Renal cortex interstitium (tissue), 15 donors: ENCODE measurements around the gene SMG9. TPM values are rescaled to one million over a fixed set of nuclear protein-coding genes. Genes with fewer than 3 reads are reported as not detected.

Source experiments
- DNase-seq, 11 donors: peaks; one replicate each; pipeline ENCODE4 v3.0.0-alpha.2; 2013; ENCODE audit warnings: low read depth in 9 of 11, low spot score in 4 of 11; ENCODE audit errors: extremely low read depth in 1 of 11
- long read RNA-seq, 16 experiments: transcript quantifications; one replicate each; lab custom pipeline, GENCODE V29; 2026
- polyA plus RNA-seq, 3 donors: library from polyadenylated mRNA; unstranded; fragments of 120-200 nt; gene quantifications; one replicate each; pipeline ENCODE4 v1.2.1, GENCODE V29; 2013; ENCODE audit not compliant: insufficient read length in 3 of 3

SMG9 gene, protein sequence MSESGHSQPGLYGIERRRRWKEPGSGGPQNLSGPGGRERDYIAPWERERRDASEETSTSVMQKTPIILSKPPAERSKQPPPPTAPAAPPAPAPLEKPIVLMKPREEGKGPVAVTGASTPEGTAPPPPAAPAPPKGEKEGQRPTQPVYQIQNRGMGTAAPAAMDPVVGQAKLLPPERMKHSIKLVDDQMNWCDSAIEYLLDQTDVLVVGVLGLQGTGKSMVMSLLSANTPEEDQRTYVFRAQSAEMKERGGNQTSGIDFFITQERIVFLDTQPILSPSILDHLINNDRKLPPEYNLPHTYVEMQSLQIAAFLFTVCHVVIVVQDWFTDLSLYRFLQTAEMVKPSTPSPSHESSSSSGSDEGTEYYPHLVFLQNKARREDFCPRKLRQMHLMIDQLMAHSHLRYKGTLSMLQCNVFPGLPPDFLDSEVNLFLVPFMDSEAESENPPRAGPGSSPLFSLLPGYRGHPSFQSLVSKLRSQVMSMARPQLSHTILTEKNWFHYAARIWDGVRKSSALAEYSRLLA
- 10 to 100 TPM; 45.3 to 64.3 (median 53.6) TPM for polyA plus RNA-seq
- long read RNA-seq, donor 1, partial matches to known transcripts: 0 of 2 reads
- long read RNA-seq, donor 1, other reads (novel, unspliced or antisense): 0 of 2 reads
- long read RNA-seq, donor 2, full-length matches to known transcripts: 3 of 3 reads
- long read RNA-seq, donor 2, partial matches to known transcripts: 0 of 3 reads
- long read RNA-seq, donor 2, other reads (novel, unspliced or antisense): 0 of 3 reads
- long read RNA-seq, donor 3, full-length matches to known transcripts: 13 of 13 reads
- long read RNA-seq, donor 3, partial matches to known transcripts: 0 of 13 reads
- long read RNA-seq, donor 3, other reads (novel, unspliced or antisense): 0 of 13 reads
- long read RNA-seq, donor 4, full-length matches to known transcripts: 4 of 9 reads
- long read RNA-seq, donor 4, partial matches to known transcripts: 5 of 9 reads
- long read RNA-seq, donor 4, other reads (novel, unspliced or antisense): 0 of 9 reads
- long read RNA-seq, donor 5, full-length matches to known transcripts: 10 of 16 reads
- long read RNA-seq, donor 5, partial matches to known transcripts: 6 of 16 reads
- long read RNA-seq, donor 5, other reads (novel, unspliced or antisense): 0 of 16 reads
- long read RNA-seq, donor 6, full-length matches to known transcripts: 5 of 20 reads
- long read RNA-seq, donor 6, partial matches to known transcripts: 15 of 20 reads
- long read RNA-seq, donor 6, other reads (novel, unspliced or antisense): 0 of 20 reads
- long read RNA-seq, donor 7, full-length matches to known transcripts: 6 of 6 reads
- long read RNA-seq, donor 7, partial matches to known transcripts: 0 of 6 reads
- long read RNA-seq, donor 7, other reads (novel, unspliced or antisense): 0 of 6 reads
- long read RNA-seq, donor 8, full-length matches to known transcripts: 13 of 20 reads
- long read RNA-seq, donor 8, partial matches to known transcripts: 7 of 20 reads
- long read RNA-seq, donor 8, other reads (novel, unspliced or antisense): 0 of 20 reads
- long read RNA-seq, donor 9, full-length matches to known transcripts: 7 of 7 reads
- long read RNA-seq, donor 9, partial matches to known transcripts: 0 of 7 reads
- long read RNA-seq, donor 9, other reads (novel, unspliced or antisense): 0 of 7 reads
- long read RNA-seq, donor 10, full-length matches to known transcripts: 8 of 8 reads
- long read RNA-seq, donor 10, partial matches to known transcripts: 0 of 8 reads
- long read RNA-seq, donor 10, other reads (novel, unspliced or antisense): 0 of 8 reads
- long read RNA-seq, donor 11, full-length matches to known transcripts: 9 of 9 reads
- long read RNA-seq, donor 11, partial matches to known transcripts: 0 of 9 reads
- long read RNA-seq, donor 11, other reads (novel, unspliced or antisense): 0 of 9 reads
- long read RNA-seq, donor 12, full-length matches to known transcripts: 2 of 2 reads
- long read RNA-seq, donor 12, partial matches to known transcripts: 0 of 2 reads
- long read RNA-seq, donor 12, other reads (novel, unspliced or antisense): 0 of 2 reads
- long read RNA-seq, donor 13, full-length matches to known transcripts: 10 of 10 reads
- long read RNA-seq, donor 13, partial matches to known transcripts: 0 of 10 reads
- long read RNA-seq, donor 13, other reads (novel, unspliced or antisense): 0 of 10 reads
- long read RNA-seq, donor 14, full-length matches to known transcripts: 6 of 6 reads
- long read RNA-seq, donor 14, partial matches to known transcripts: 0 of 6 reads
- long read RNA-seq, donor 14, other reads (novel, unspliced or antisense): 0 of 6 reads
- long read RNA-seq, donor 15, full-length matches to known transcripts: 7 of 7 reads
- long read RNA-seq, donor 15, partial matches to known transcripts: 0 of 7 reads
- long read RNA-seq, donor 15, other reads (novel, unspliced or antisense): 0 of 7 reads
- long read RNA-seq, donor 16, full-length matches to known transcripts: 15 of 35 reads
- long read RNA-seq, donor 16, partial matches to known transcripts: 20 of 35 reads
- long read RNA-seq, donor 16, other reads (novel, unspliced or antisense): 0 of 35 reads

DNA sequence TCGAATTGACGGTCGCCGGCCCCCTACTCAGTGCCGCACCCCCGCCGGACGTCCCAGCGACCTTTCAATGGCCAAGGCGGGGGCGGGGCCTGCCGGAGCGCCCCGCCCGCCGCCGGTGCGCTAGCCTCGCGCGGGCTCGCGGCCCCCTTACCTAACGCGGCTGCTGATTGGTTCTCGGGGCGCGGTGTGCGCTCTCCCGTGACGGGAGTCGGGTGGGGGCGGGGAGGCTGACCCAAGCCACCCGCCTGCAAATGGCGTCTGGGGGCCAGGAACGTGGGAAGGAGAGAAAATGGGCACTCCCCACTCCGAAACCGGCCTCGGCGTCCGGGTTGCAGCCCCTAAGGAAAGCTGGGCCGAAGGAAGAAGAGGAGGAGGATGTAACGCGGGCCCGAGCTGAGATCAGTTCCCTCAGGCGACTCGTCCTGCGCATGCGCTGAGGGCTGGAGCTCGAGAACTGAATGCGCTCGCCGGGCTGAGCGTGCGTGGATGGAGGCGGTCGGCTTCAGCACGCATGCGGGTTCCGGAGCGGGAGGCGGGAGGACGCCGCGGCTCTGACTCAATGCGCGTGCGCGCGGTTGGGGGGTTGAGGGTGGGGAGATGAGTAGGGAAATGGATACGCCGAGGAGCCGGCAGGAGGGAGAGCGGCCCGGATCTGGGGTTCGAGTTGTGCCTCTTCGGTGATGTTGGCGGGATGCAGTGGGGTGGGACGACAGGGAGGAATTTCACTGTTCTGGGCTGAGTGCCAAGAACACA, at the start of gene SMG9:
Gene SMG9, minus strand, starts transcription at position 460 of the 753 bp plus-strand sequence. CDS start 4,221 bp downstream, outside the sequence.
- peak; percentile 91 to 99 (median 98) for DNase-seq

- no peak for DNase-seq
Measured at GRCh38 chr19:43804432-43804831, 49.7 kb upstream of the SMG9 start.

DNA sequence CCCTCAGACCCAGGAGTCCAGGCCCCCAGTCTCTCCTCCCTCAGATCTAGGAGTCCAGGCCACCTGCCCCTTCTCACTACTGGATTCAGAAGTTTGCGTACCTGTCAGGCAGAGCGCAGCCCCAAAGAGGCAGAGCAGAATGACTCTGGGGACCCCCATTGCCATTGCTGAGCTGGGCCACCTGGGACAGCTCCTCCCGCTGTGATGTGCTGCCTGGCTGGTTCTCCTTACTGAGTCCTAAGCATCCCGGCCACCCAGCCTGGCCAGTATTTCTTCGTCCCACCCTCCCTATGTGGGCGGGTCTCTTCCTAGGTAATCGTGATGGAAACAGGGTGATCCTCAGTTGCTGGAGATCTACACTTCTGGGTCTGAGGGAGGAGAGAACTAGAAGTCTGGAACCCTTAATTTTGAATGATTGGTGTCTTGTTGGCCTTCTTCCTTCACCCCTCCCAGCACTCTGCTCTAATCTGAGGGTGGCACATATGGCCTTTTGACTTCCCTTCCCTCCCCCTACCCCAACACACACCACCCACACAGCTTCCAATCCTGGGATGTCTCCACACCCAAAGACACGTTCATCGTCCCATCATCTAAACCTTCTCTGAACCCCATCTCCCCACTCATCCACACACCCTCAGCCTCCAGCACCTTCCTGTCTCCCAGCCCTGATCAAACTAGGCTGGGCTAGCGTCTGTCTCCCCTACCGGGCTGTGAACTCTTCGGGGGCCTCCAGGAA, 47.6 kb upstream of the SMG9 start, which contains the start of gene LYPD5:
Gene LYPD5, minus strand, starts transcription at position 232 of the 736 bp plus-strand sequence. Its CDS starts 67 bp downstream, at position 165.
- no peak for DNase-seq

DNA sequence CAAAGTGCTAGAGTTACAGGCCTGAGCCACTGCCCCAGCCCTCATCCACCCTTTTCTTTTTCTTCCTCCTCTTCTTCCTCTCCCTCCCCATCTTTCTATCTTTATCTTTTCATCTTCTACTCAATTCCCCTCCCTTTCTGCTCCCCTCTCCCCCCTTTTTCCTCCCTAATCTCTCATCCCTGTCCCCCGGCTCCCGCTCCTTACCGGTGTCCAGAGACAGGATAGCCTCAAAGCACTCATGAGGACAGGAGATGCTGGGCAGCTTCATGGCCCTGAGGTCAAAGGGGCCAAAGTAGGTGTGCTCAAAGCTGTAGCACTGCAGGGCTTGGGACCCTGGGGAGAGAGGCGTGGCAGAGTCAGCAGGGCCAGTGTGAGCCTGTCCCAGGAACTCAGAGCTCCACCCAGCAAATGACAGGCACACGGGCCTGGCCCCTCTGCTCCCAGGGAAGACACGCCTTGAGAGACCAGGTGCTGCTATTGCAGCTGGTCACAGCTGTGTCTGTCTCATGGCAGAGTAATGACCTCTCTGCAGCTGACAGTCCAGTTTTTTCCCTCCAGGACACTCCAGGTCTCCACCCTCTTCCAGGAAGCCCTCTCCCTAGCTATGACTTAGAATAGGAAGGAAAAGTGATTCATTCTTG, 44.9 kb upstream of the SMG9 start:
- DNase-seq: no peak

GRCh38 chr19:43798546-43799409, 44.0 kb upstream of the SMG9 start:
- DNase-seq: no peak

DNA sequence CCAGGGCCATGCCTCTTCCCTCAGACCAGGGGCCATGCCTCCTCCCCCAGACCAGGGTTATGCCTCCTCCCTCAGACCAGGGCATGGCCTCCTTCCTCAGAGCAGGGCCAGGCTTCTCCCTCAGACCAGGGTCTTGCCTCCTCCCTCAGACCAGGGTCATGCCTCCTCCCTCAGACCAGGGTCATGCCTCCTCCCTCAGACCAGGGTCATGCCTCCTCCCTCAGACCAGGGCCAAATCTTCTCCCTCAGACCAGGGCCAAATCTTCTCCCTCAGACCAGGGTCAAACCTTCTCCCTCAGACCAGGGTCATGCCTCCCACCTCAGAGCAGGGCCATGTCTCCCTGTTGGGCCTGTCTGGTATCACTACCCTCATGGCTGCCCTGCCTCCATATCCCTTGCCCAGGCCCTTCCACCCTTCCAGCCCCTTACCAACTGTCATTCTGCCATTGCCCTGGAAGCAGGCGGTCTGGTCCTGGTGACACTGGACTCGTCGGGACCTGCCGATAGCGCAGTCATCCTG, 43.3 kb upstream of the SMG9 start:
- DNase-seq: no peak

GRCh38 chr19:43797556-43797955, 42.8 kb upstream of the SMG9 start:
- no peak for DNase-seq

DNA sequence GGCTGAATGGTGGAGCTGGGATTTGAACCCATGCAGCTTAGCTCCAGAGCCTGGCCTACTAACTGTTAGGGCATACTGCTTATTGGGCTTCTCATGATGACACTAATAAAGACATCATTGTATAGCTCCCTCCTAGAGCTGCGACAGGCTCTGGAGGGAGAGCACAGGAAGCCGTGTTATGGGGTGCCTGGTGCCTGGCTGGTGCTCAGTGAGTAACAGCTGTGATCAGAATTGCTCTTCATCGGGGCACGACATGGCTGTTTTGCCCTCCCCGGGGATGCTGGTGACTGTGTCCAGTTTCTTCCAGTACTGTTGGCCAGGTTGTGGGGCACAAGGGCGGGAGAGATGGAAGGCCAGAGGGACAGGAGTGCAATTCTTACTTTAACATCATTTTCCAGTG, 42.4 kb upstream of the SMG9 start:
- DNase-seq: no peak

DNA sequence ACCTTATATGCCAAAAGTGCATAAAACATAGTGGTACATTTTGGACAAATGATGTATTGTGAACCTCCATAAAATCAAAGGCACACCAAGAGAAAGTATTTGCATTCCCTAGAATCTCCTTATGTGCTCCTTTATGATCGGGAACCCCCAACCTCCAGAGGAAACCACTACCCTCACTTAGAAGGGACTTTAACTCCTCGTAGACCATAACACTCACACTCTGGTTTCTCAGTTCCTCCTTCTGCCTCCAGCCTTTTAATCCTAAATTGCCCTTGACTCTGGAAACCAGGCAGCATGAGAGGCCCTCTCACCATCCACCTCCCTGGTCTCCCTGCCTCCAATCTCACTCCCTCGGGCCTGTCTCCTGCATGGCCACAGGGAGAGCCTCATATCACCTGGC, 35.8 kb upstream of the SMG9 start:
- DNase-seq: no peak

GRCh38 chr19:43789029-43789428, 34.3 kb upstream of the SMG9 start:
- no peak for DNase-seq

- no peak for DNase-seq
Measured at GRCh38 chr19:43786665-43787064, 31.9 kb upstream of the SMG9 start.

DNA sequence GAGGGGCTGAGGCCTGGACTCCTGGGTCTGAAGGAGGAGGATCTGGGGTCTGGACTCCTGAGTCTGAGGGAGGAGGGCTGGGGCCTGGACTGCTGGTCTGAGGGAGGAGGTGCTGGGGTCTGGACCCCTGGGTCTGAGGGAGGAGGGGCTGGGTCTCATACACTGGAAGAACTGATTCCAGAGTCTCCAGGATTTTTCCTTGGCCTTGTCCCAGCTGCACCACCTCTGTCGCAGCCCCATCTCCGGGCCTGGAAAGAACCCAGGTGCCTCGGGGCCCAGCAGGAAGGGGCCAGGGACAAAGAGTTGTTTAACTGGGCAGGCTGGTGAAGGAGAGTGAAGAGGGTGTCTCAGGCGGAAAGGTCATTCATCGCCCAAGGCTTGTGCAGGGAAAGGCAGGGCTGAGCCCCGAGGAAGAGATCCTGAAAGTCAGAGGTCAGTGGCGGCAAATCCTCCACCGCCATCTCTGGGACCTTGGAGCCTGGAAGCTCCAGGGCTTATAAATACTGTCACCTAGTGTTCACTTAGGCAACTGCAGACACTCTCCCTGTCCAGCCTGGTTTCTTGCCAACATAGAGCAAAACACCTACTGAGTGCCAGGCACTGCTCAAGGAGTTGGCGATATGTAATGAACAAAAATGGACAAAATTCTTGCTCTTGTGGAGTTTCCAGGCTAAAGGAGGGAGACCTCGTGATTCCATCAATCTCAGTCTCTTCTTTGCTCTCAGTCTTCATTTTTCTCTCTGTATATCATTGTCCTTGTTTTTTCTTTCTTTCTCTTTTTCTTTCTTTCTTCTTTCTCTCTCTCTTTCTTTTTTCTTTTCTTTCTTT, 30.4 kb upstream of the SMG9 start:
- DNase-seq: peak in 1 of 11 donors; percentile 36
